Endothelial cell of umbilical vein (primary cell): Measurements from ENCODE around the gene GPAM. TPM values are rescaled to one million over a fixed set of nuclear protein-coding genes. Genes with fewer than 3 reads are reported as not detected.

ENCODE experiments used
- BruUV-seq: library from RNA; stranded (reverse); fragments of 400-500 nt; replicated peaks from 2 replicates; lab custom pipeline; 2021; lab: Mats Ljungman, UMichigan
- CTCF ChIA-PET: fragments of 300-600, 350-600 bp; sonication (Branson Sonifier 250); formaldehyde crosslinking; loops from one replicate; lab custom pipeline; 2021; ENCODE audit warnings: antibody characterized with exemption, inconsistent platforms; lab: Charles Lee
- POLR2A ChIA-PET: fragments of 300-600, 350-600 bp; sonication (Branson Sonifier 250); formaldehyde crosslinking; loops from one replicate; lab custom pipeline; 2021; ENCODE audit warnings: antibody characterized with exemption, inconsistent platforms; lab: Charles Lee
- DNase-seq: peaks from one replicate; pipeline ENCODE4 v3.0.0-alpha.2; 2011; ENCODE audit warnings: low read depth, low spot score
- FAIRE-seq: peaks from 2 replicates; lab custom pipeline; 2011; peaks lifted over from hg19 to GRCh38; lab: Jason Lieb, UNC
- H2AFZ ChIP-seq: 2 replicates; pipeline ENCODE4 v1.6.0; 2012; ENCODE audit warnings: low read depth, low read length, control low read depth, inconsistent platforms
- H3K27ac ChIP-seq: 2 replicates; pipeline ENCODE4 v1.5.1; 2011; ENCODE audit warnings: low read depth, mild to moderate bottlenecking, control low read depth, low read length, moderate library complexity; ENCODE audit not compliant: insufficient read depth
- H3K27me3 ChIP-seq, 2 experiments: 2 replicates each; pipeline versions ENCODE4 v1.6.0 to v1.6.1; 2011; ENCODE audit warnings: low read length in 2 of 2, mixed read lengths in 1 of 2; ENCODE audit not compliant: control insufficient read depth in 2 of 2, insufficient read depth in 2 of 2
- H3K36me3 ChIP-seq, 2 experiments: 2 replicates in 1 of 2; 3 replicates in 1 of 2; pipeline ENCODE4 v1.5.1; 2011; ENCODE audit warnings: low read length in 2 of 2, mild to moderate bottlenecking in 1 of 2, moderate library complexity in 1 of 2; ENCODE audit not compliant: control insufficient read depth in 2 of 2, insufficient read depth in 2 of 2; ENCODE audit errors: extremely low read depth in 1 of 2
- H3K4me1 ChIP-seq: 3 replicates; pipeline ENCODE4 v1.5.1; 2011; ENCODE audit warnings: mild to moderate bottlenecking, low read length; ENCODE audit not compliant: control insufficient read depth, insufficient read depth; ENCODE audit errors: extremely low read depth
- H3K4me2 ChIP-seq: 2 replicates; pipeline ENCODE4 v1.6.1; 2011; ENCODE audit warnings: low read length, control low read depth, mixed read lengths; ENCODE audit not compliant: insufficient read depth
- H3K4me3 ChIP-seq, 3 experiments: fragments of 200-600 bp in 1 of 3; sonication (generic), shearing (Covaris generic) in 1 of 3; replicated peaks in 1 of 3; 2 replicates each; pipeline ENCODE4 v1.5.1; 2011 to 2016; ENCODE audit warnings: control low read depth in 3 of 3, low read length in 3 of 3, mild to moderate bottlenecking in 2 of 3, inconsistent platforms in 1 of 3, low read depth in 1 of 3, moderate library complexity in 1 of 3; ENCODE audit not compliant: insufficient read depth in 1 of 3
- H3K79me2 ChIP-seq: 2 replicates; pipeline ENCODE4 v1.6.0; 2012; ENCODE audit warnings: low read length, inconsistent platforms; ENCODE audit not compliant: control insufficient read depth, insufficient read depth
- H3K9ac ChIP-seq: replicated peaks from 2 replicates; pipeline ENCODE3; 2011; ENCODE audit warnings: low read length, control low read depth; ENCODE audit not compliant: insufficient read depth; ENCODE audit errors: extremely low read depth
- H3K9me1 ChIP-seq: replicated peaks from 3 replicates; pipeline ENCODE4 v1.6.0; 2011; ENCODE audit warnings: mild to moderate bottlenecking, low read length; ENCODE audit not compliant: control insufficient read depth, insufficient read depth; ENCODE audit errors: extremely low read depth
- H3K9me3 ChIP-seq: replicated peaks from 2 replicates; pipeline ENCODE4 v1.5.1; 2012; ENCODE audit warnings: low read length, inconsistent platforms; ENCODE audit not compliant: control insufficient read depth, insufficient read depth
- H4K20me1 ChIP-seq: replicated peaks from 2 replicates; pipeline ENCODE3; 2011; ENCODE audit warnings: mild to moderate bottlenecking, low read length; ENCODE audit not compliant: control insufficient read depth, insufficient read depth; ENCODE audit errors: extremely low read depth
- EZH2 ChIP-seq: IDR thresholded peaks from 2 replicates; pipeline ENCODE4 v1.6.1; 2012; ENCODE audit warnings: borderline replicate concordance, low read depth, mild to moderate bottlenecking, moderate library complexity, low read length, inconsistent platforms; ENCODE audit not compliant: severe bottlenecking
- FOS ChIP-seq: IDR thresholded peaks from 2 replicates; pipeline ENCODE4 v1.6.1; 2011; ENCODE audit warnings: mild to moderate bottlenecking, low read length, moderate library complexity, borderline replicate concordance; ENCODE audit not compliant: insufficient read depth
- GATA2 ChIP-seq: IDR thresholded peaks from 2 replicates; pipeline ENCODE4 v1.7.0; 2011; ENCODE audit warnings: low read depth, mild to moderate bottlenecking, moderate library complexity, mixed read lengths, low read length; ENCODE audit not compliant: insufficient read length, insufficient read depth
- JUN ChIP-seq: IDR thresholded peaks from 2 replicates; pipeline ENCODE4 v1.6.1; 2011; ENCODE audit warnings: borderline replicate concordance, low read depth; ENCODE audit not compliant: insufficient read length, insufficient read depth
- MYC ChIP-seq: IDR thresholded peaks from one replicate; pipeline ENCODE4 v1.6.1; 2011; ENCODE audit warnings: mild to moderate bottlenecking, low read depth, low read length
- POLR2A ChIP-seq: IDR thresholded peaks from 2 replicates; pipeline ENCODE4 v1.6.1; 2012; ENCODE audit warnings: low read depth, mild to moderate bottlenecking, control low read depth, low read length
- POLR2AphosphoS5 ChIP-seq: IDR thresholded peaks from 2 replicates; pipeline ENCODE4 v1.6.1; 2012; ENCODE audit warnings: low read depth, mild to moderate bottlenecking, control low read depth, low read length, moderate library complexity; ENCODE audit not compliant: insufficient read depth
- dilution Hi-C: fragments of 300-500 bp; cut with MboI; formaldehyde crosslinking; loops from one replicate; pipeline ENCODE4 v1.15.0; 2019; ENCODE audit warnings: low sequenced_read_pairs; ENCODE audit not compliant: extremely low pct_ligation_motif_present
- intact Hi-C: fragments of 100-400 bp; cut with micrococcal nuclease; formaldehyde crosslinking; loops from one replicate; pipeline ENCODE4 v1.10.0; 2022
- polyA plus RNA-seq, 4 experiments: library from polyadenylated mRNA; depleted of rRNA in 3 of 4; stranded (reverse) in 3 of 4; unstranded in 1 of 4; fragments of >200 nt; gene quantifications; 2 replicates each; pipeline versions ENCODE4 v1.2.1 to v1.2.3, GENCODE V29; 2011 to 2012; ENCODE audit warnings: missing spikeins in 1 of 4
- total RNA-seq: library from RNA; stranded (reverse); gene quantifications from 2 replicates; pipeline ENCODE4 v1.2.3, GENCODE V29; 2021
- TF ChIP-seq, protein P1 (sequence below), 2 donors: IDR thresholded peaks; 1 replicate in 1 of 2; 2 replicates in 1 of 2; pipeline ENCODE4 v1.5.1; 2011; ENCODE audit warnings: low read length in 2 of 2, mild to moderate bottlenecking in 2 of 2, moderate library complexity in 2 of 2, control low read depth in 1 of 2, inconsistent platforms in 1 of 2, low read depth in 1 of 2; ENCODE audit not compliant: insufficient read depth in 1 of 2; ENCODE audit errors: extremely low read depth in 1 of 2
- TF ChIP-seq, protein P2 (sequence below): IDR thresholded peaks from 2 replicates; pipeline ENCODE4 v1.6.1; 2011; ENCODE audit not compliant: insufficient read depth, insufficient read length

Gene GPAM
- total and polyA plus RNA-seq, 2 donors (not counting 3 experiments of a cell fraction or from before 2014, with no cell fraction given), result 3.4 to 9.7 TPM

DNA sequence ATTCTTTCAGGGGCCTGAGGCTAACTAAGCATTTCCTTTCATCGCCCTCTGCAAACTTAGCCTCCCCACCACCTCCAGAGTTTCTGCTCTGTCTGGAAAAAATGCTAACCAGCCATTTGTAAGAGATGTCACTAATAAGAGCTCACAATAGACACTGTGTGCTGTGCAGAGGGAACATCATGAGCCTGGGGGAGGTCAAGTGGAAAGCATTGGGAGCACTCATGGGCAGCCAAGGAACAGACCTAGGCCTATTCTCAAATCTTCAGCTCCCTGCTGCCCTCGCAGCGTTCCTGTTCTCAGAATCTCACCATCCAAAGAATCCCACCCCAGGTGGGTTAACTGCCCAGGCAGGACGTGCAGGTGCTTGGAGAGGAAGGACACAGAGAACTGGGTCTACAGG is 27.1 kb upstream of the GPAM start:
- H3K4me3 ChIP-seq, result no peak overlapping the region
- intact Hi-C loops (no loop called here), dilution Hi-C loops (no loop called here)
- ChIA-PET CTCF (no interaction called here), POLR2A (no interaction called here)
- FAIRE-seq (no peak), DNase-seq (no peak)
- H3K79me2 ChIP-seq, result no peaks in the 10 kb centered on the region
- TF ChIP-seq POLR2AphosphoS5 (no peak), GATA2 (no peak), MYC (no peak), POLR2A (no peak), EZH2 (no peak), FOS (no peak), JUN (no peak)
- TF ChIP-seq, protein P1, sequence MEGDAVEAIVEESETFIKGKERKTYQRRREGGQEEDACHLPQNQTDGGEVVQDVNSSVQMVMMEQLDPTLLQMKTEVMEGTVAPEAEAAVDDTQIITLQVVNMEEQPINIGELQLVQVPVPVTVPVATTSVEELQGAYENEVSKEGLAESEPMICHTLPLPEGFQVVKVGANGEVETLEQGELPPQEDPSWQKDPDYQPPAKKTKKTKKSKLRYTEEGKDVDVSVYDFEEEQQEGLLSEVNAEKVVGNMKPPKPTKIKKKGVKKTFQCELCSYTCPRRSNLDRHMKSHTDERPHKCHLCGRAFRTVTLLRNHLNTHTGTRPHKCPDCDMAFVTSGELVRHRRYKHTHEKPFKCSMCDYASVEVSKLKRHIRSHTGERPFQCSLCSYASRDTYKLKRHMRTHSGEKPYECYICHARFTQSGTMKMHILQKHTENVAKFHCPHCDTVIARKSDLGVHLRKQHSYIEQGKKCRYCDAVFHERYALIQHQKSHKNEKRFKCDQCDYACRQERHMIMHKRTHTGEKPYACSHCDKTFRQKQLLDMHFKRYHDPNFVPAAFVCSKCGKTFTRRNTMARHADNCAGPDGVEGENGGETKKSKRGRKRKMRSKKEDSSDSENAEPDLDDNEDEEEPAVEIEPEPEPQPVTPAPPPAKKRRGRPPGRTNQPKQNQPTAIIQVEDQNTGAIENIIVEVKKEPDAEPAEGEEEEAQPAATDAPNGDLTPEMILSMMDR (IDR thresholded peaks at IDR 0.05; ENCODE audit: extremely low read depth in 1 of 2, insufficient read depth in 1 of 2, low read depth in 1 of 2, low read length in 2 of 2), result no peak
- TF ChIP-seq, protein P2, sequence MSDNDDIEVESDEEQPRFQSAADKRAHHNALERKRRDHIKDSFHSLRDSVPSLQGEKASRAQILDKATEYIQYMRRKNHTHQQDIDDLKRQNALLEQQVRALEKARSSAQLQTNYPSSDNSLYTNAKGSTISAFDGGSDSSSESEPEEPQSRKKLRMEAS, result no peak
- no peak overlapping the region for H3K9ac ChIP-seq
- H2AFZ ChIP-seq, result no peak overlapping the region
- H3K27me3 ChIP-seq, result no peaks in the 10 kb centered on the region
- no TSS peak for BruUV-seq
- no peaks in the 10 kb centered on the region for H4K20me1 ChIP-seq
- H3K9me3 ChIP-seq, result no peaks in the 10 kb centered on the region
- H3K4me2 ChIP-seq, result no peak overlapping the region
- H3K27ac ChIP-seq, result no peak overlapping the region
- no peaks in the 10 kb centered on the region for H3K4me1 ChIP-seq
- no peaks in the 10 kb centered on the region for H3K36me3 ChIP-seq
- no peaks in the 10 kb centered on the region for H3K9me1 ChIP-seq
